HCT116 (cell line): ENCODE results near the gene ARMH4. TPM values are rescaled to one million over a fixed set of nuclear protein-coding genes. Genes with fewer than 3 reads are reported as not detected.

Experiments used
- ATAC-seq: fragments of 200-7000 bp; cut with Tn5 transposase; 2 replicates; pipeline ENCODE4 v1.9.1; 2020; ENCODE audit warnings: mild to moderate bottlenecking, moderate library complexity
- BruUV-seq: library from RNA; stranded (reverse); fragments of 400-500 nt; replicated peaks from 2 replicates; lab custom pipeline; 2021; lab: Mats Ljungman, UMichigan
- CTCF ChIA-PET: fragments of 300-600 bp; sonication (Branson Sonifier 250); formaldehyde crosslinking; loops from one replicate; lab custom pipeline; 2021; ENCODE audit warnings: antibody characterized with exemption; lab: Charles Lee
- POLR2A ChIA-PET: fragments of 300-600, 350-600 bp; sonication (Branson Sonifier 250); formaldehyde crosslinking; loops from one replicate; lab custom pipeline; 2021; ENCODE audit warnings: antibody characterized with exemption; lab: Charles Lee
- RAD21 ChIA-PET, 2 experiments: fragments of 300-600 bp; sonication (Branson Sonifier 250); formaldehyde crosslinking; loops; one replicate each; lab custom pipeline; 2023; ENCODE audit warnings: low total read pairs in 2 of 2; ENCODE audit not compliant: uncharacterized antibody in 2 of 2, unreplicated experiment in 2 of 2, low non-redundant PET in 1 of 2; lab: Charles Lee
- DNase-seq: peaks from one replicate; pipeline ENCODE4 v3.0.0-alpha.2; 2010; ENCODE audit warnings: low read depth, low spot score
- H2AFZ ChIP-seq: fragments of 200-600 bp; shearing (Covaris generic), sonication (generic); 2 replicates; pipeline ENCODE4 v1.6.1; 2017; ENCODE audit warnings: low read depth, mixed run types, mixed read lengths, antibody characterized with exemption, low read length; ENCODE audit not compliant: poor library complexity, severe bottlenecking
- H3K27ac ChIP-seq: 2 replicates; pipeline ENCODE4 v1.5.1; 2012; ENCODE audit warnings: low read depth, low read length
- H3K27me3 ChIP-seq: fragments of 200-600 bp; sonication (generic); 2 replicates; pipeline ENCODE4 v1.6.1; 2016; ENCODE audit warnings: mixed run types, low read length, mixed read lengths; ENCODE audit not compliant: insufficient read depth
- H3K36me3 ChIP-seq, 2 experiments: fragments of 200-500 bp in 1 of 2; fragments of 200-600 bp in 1 of 2; sonication (Bioruptor generic) in 1 of 2; sonication (generic) in 1 of 2; 2 replicates each; pipeline versions ENCODE4 v1.5.1 to v1.6.1; 2014 to 2016; ENCODE audit warnings: low read length in 2 of 2, inconsistent platforms in 1 of 2, mixed read lengths in 1 of 2, mixed run types in 1 of 2; ENCODE audit not compliant: insufficient read depth in 2 of 2, control insufficient read depth in 1 of 2
- H3K4me1 ChIP-seq, 2 experiments: fragments of 200-600 bp in 1 of 2; sonication (generic) in 1 of 2; 2 replicates each; pipeline versions ENCODE4 v1.5.1 to v1.6.1; 2012 to 2017; ENCODE audit warnings: low read length in 2 of 2, inconsistent platforms in 1 of 2, mild to moderate bottlenecking in 1 of 2, mixed read lengths in 1 of 2, mixed run types in 1 of 2, moderate library complexity in 1 of 2; ENCODE audit not compliant: insufficient read depth in 2 of 2, control insufficient read depth in 1 of 2
- H3K4me2 ChIP-seq: fragments of 200-600 bp; sonication (generic); 2 replicates; pipeline ENCODE4 v1.6.1; 2017; ENCODE audit warnings: mixed run types, low read length, mixed read lengths
- H3K4me3 ChIP-seq, 2 experiments: fragments of 200-600 bp in 1 of 2; sonication (generic) in 1 of 2; replicated peaks in 1 of 2; 2 replicates each; pipeline ENCODE4 v1.5.1; 2011 to 2016; ENCODE audit warnings: low read length in 2 of 2, control low read depth in 1 of 2, low read depth in 1 of 2, mild to moderate bottlenecking in 1 of 2, mixed read lengths in 1 of 2, mixed run types in 1 of 2
- H3K79me2 ChIP-seq: fragments of 200-600 bp; sonication (generic); 2 replicates; pipeline ENCODE4 v1.6.1; 2017; ENCODE audit warnings: mild to moderate bottlenecking, mixed run types, low read length, moderate library complexity, mixed read lengths; ENCODE audit not compliant: insufficient read depth
- H3K9ac ChIP-seq: fragments of 200-600 bp; sonication (generic); 2 replicates; pipeline ENCODE4 v1.6.1; 2016; ENCODE audit warnings: low read length, mixed read lengths
- H3K9me2 ChIP-seq: fragments of 200-600 bp; sonication (generic), shearing (Covaris generic); 2 replicates; pipeline ENCODE4 v1.6.1; 2017; ENCODE audit warnings: mixed run types, mild to moderate bottlenecking, moderate library complexity; ENCODE audit not compliant: insufficient read depth
- H3K9me3 ChIP-seq, 2 experiments: fragments of 200-500 bp in 1 of 2; fragments of 200-600 bp in 1 of 2; sonication (Bioruptor generic) in 1 of 2; sonication (generic) in 1 of 2; 2 replicates each; pipeline ENCODE4 v1.6.1; 2014 to 2017; ENCODE audit warnings: low read length in 2 of 2, mixed read lengths in 2 of 2, inconsistent platforms in 1 of 2, low read depth in 1 of 2, mild to moderate bottlenecking in 1 of 2, mixed run types in 1 of 2, moderate library complexity in 1 of 2; ENCODE audit not compliant: control insufficient read depth in 1 of 2, insufficient read depth in 1 of 2
- H4K20me1 ChIP-seq: fragments of 200-600 bp; sonication (generic), shearing (Covaris generic); 2 replicates; pipeline ENCODE4 v1.6.1; 2017; ENCODE audit warnings: mixed run types, mild to moderate bottlenecking, moderate library complexity; ENCODE audit not compliant: insufficient read depth
- ATF3 ChIP-seq: IDR thresholded peaks from 2 replicates; pipeline ENCODE4 v1.6.1; 2012
- CBX3 ChIP-seq: IDR thresholded peaks from 2 replicates; pipeline ENCODE4 v1.6.1; 2012; ENCODE audit warnings: low read depth
- CEBPB ChIP-seq: IDR thresholded peaks from 2 replicates; pipeline ENCODE4 v1.6.1; 2012; ENCODE audit warnings: low read depth
- CTCF ChIP-seq, 3 experiments: fragments of 200-600 bp in 1 of 3; sonication (generic) in 1 of 3; IDR thresholded peaks in 2 of 3; conservative IDR thresholded peaks in 1 of 3; 2 replicates each; pipeline ENCODE4 v1.5.1; 2012 to 2017; ENCODE audit warnings: low read depth in 2 of 3, low read length in 2 of 3, antibody characterized with exemption in 1 of 3, borderline replicate concordance in 1 of 3, control low read depth in 1 of 3, mild to moderate bottlenecking in 1 of 3, mixed read lengths in 1 of 3, mixed run types in 1 of 3, moderate library complexity in 1 of 3; ENCODE audit not compliant: insufficient read depth in 1 of 3
- ELF1 ChIP-seq: IDR thresholded peaks from 2 replicates; pipeline ENCODE4 v1.6.1; 2012; ENCODE audit warnings: low read depth, borderline replicate concordance
- EZH2 ChIP-seq: fragments of 200-600 bp; sonication (generic); IDR thresholded peaks from 2 replicates; pipeline ENCODE4 v1.6.1; 2017; ENCODE audit warnings: antibody characterized with exemption, mixed run types
- FOSL1 ChIP-seq: IDR thresholded peaks from 2 replicates; pipeline ENCODE4 v1.6.1; 2012; ENCODE audit warnings: low read depth
- JUND ChIP-seq: IDR thresholded peaks from 2 replicates; pipeline ENCODE4 v1.6.1; 2012
- MAX ChIP-seq: IDR thresholded peaks from 2 replicates; pipeline ENCODE4 v1.6.1; 2012
- REST ChIP-seq: IDR thresholded peaks from 2 replicates; pipeline ENCODE4 v1.6.1; 2012; ENCODE audit warnings: low read depth
- SIN3A ChIP-seq: IDR thresholded peaks from 2 replicates; pipeline ENCODE4 v1.6.1; 2012; ENCODE audit warnings: low read depth
- SP1 ChIP-seq: IDR thresholded peaks from 2 replicates; pipeline ENCODE4 v1.6.1; 2012; ENCODE audit warnings: low read depth
- SRF ChIP-seq: IDR thresholded peaks from 2 replicates; pipeline ENCODE4 v1.6.1; 2012; ENCODE audit warnings: low read depth
- TCF7L2 ChIP-seq: IDR thresholded peaks from 2 replicates; pipeline ENCODE4 v1.7.0; 2011; ENCODE audit warnings: borderline replicate concordance, inconsistent platforms; ENCODE audit not compliant: insufficient read depth, insufficient read length; ENCODE audit errors: extremely low read depth
- YY1 ChIP-seq: IDR thresholded peaks from 2 replicates; pipeline ENCODE4 v1.6.1; 2011; ENCODE audit warnings: low read length, low read depth, moderate library complexity, mild to moderate bottlenecking; ENCODE audit not compliant: insufficient replicate concordance; ENCODE audit errors: extremely low read depth
- ZBTB33 ChIP-seq: IDR thresholded peaks from 2 replicates; pipeline ENCODE4 v1.6.1; 2011; ENCODE audit warnings: mild to moderate bottlenecking, low read length, moderate library complexity; ENCODE audit not compliant: insufficient replicate concordance; ENCODE audit errors: extremely low read depth
- ZNF274 ChIP-seq: fragments of 200-500 bp; sonication (Bioruptor generic); IDR thresholded peaks from 2 replicates; pipeline ENCODE4 v1.6.1; 2014; ENCODE audit warnings: mild to moderate bottlenecking, low read depth, low read length, inconsistent platforms
- intact Hi-C: fragments of 100-400 bp; cut with micrococcal nuclease; formaldehyde crosslinking; loops from 2 replicates; pipeline ENCODE4 v1.10.0; 2022
- total RNA-seq: library from RNA; stranded (reverse); gene quantifications from one replicate; pipeline ENCODE4 v1.2.1, GENCODE V29; 2021; ENCODE audit not compliant: unreplicated experiment

Gene ARMH4
- total RNA-seq, 1 experiment from 2014 or later: 1.7 TPM

- CTCF ChIA-PET: no interaction called here
- no peaks in the 10 kb centered on the region for H3K9me2 ChIP-seq
- no peaks in the 10 kb centered on the region for H3K36me3 ChIP-seq
- no peak overlapping the region for H2AFZ ChIP-seq
- RAD21 ChIA-PET: no interaction called here
- H3K9ac ChIP-seq: no peak overlapping the region
- POLR2A ChIA-PET: no interaction called here
- no peak overlapping the region for H3K4me2 ChIP-seq
- H4K20me1 ChIP-seq: no peaks in the 10 kb centered on the region
- ATAC-seq (no peak), DNase-seq (no peak)
- no peak overlapping the region for H3K27ac ChIP-seq
- H3K79me2 ChIP-seq: no peaks in the 10 kb centered on the region
- no peak for TF ChIP-seq EZH2
- TF ChIP-seq ELF1: no peak
- no peak for TF ChIP-seq FOSL1
- TF ChIP-seq SRF: no peak
- TF ChIP-seq SIN3A: no peak
- TF ChIP-seq TCF7L2: no peak
- no peak for TF ChIP-seq REST
- no peak for TF ChIP-seq YY1
- TF ChIP-seq MAX: no peak
- TF ChIP-seq ATF3: no peak
- TF ChIP-seq ZBTB33: no peak
- TF ChIP-seq CEBPB: no peak
- no peak for TF ChIP-seq JUND
- TF ChIP-seq CBX3: no peak
- no peak for TF ChIP-seq ZNF274
- TF ChIP-seq SP1: no peak
- TF ChIP-seq CTCF (IDR thresholded peaks at IDR 0.05 in 2 of 3, conservative IDR thresholded peaks at IDR 0.05 in 1 of 3; ENCODE audit: borderline replicate concordance in 1 of 3, insufficient read depth in 1 of 3, low read depth in 2 of 3, low read length in 2 of 3): no peak
- intact Hi-C loops: no loop called here
- no peaks in the 10 kb centered on the region for H3K4me1 ChIP-seq
- peaks cover 33% of the 10 kb centered on the region for H3K27me3 ChIP-seq
- BruUV-seq: no TSS peak
- H3K9me3 ChIP-seq: no peaks in the 10 kb centered on the region
- H3K4me3 ChIP-seq: no peak overlapping the region
Measured at GRCh38 chr14:58145936-58146335, 6.1 kb downstream of the ARMH4 start.
